A549 treated with RU486 at 1 μM for 4 hours (cell line): ENCODE measurements around the gene IRF7. TPM values are rescaled to one million over a fixed set of nuclear protein-coding genes. Genes with fewer than 3 reads are reported as not detected.

Experiments used
- total RNA-seq: library from RNA; stranded (reverse); fragments of 200-300 nt; extraction: Qiagen RNA extraction; gene quantifications from 5 replicates; pipeline ENCODE4 v1.2.3, GENCODE V29; 2022; ENCODE audit warnings: low read depth

The IRF7 gene
- total RNA-seq = 4.0 to 8.0 TPM (median 6.0 TPM) in 5 replicates

GRCh38 chr11:615504-616319, at the start of gene IRF7:
IRF7 (minus strand) TSS chr11:615950; CDS start chr11:615364, 586 bp downstream.

DNA sequence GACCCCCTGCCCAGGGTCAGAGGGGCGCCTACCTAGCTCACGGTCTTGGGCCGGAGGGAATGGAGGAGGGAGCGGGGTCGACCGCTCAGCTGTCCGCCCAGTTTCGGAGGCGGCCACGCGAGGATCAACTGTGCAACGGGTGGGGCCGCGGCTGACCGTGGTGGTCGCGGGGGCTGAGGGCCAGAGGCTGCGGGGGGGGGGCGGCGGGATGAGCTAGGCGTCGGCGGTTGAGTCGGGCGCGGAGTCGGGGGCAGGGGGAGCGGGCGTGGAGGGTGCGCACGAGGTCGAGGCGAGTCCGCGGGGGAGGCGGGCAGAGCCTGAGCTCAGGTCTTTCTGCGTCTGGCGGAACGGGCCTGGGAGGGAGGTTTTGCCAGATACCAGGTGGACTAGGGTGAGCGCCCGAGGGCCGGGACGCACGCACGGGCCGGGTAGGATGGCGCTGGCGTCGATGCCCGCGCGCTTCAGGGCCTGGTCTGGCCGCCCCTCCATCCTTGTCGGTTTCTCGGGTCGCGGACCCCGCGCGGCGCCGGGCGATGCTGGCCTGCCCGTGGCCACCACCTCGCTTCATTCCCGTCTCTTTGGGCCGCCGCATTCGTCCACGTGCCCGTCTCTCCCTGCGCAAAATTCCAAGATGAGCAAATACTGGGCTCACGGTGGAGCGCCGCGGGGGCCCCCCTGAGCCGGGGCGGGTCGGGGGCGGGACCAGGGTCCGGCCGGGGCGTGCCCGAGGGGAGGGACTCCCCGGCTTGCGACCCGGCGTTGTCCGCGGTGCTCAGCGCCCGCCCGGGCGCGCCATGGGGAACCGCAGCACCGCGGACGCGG, 21.0 kb upstream of the IRF7 start, which contains the start of gene DRD4:
Gene DRD4 (plus strand): TSS at position 759 of the 822 bp plus-strand sequence. CDS start 36 bp downstream, at position 795.

GRCh38 chr11:626475-627307, 10.9 kb upstream of the IRF7 start, which contains the start of gene SCT:
SCT (minus strand) TSS chr11:627181; CDS start chr11:627143, 38 bp downstream.

GRCh38 chr11:624705-625635, 9.2 kb upstream of the IRF7 start, which contains the start of gene CDHR5:
CDHR5 (minus strand) TSS chr11:624955; CDS start chr11:624902, 53 bp downstream.

GRCh38 chr11:575996-576768, 39.6 kb downstream of the IRF7 start, which contains the start of gene PHRF1:
PHRF1 (plus strand) TSS chr11:576470; CDS start chr11:581513, 5,043 bp downstream.

Other genes starting within 250 kb of the IRF7 start
- 11.0 to 22.7 TPM (median 15.6 TPM) in 5 replicates for gene B4GALNT4, start 246.5 kb downstream of the IRF7 start, total RNA-seq
- gene PKP3, start 221.7 kb downstream of the IRF7 start, total RNA-seq = 26.4 to 39.8 TPM (median 36.5 TPM) in 5 replicates
- gene SIGIRR, start 201.0 kb downstream of the IRF7 start, total RNA-seq = 59.9 to 95.2 TPM (median 84.4 TPM) in 5 replicates
- gene ANO9, start 173.9 kb downstream of the IRF7 start, total RNA-seq = 0.61 to 1.6 TPM (median 1.2 TPM) in 5 replicates
- gene PTDSS2, start 165.7 kb downstream of the IRF7 start, total RNA-seq = 31.4 to 49.0 TPM (median 44.3 TPM) in 5 replicates
- 119 to 170 TPM (median 165 TPM) in 5 replicates for gene RNH1, start 108.7 kb downstream of the IRF7 start, total RNA-seq
- 93.4 to 148 TPM (median 142 TPM) in 5 replicates for gene HRAS, start 80.4 kb downstream of the IRF7 start, total RNA-seq
- 0.45 to 0.96 TPM (median 0.67 TPM) in 5 replicates for gene LRRC56, start 78.4 kb downstream of the IRF7 start, total RNA-seq
- gene LMNTD2, start 55.2 kb downstream of the IRF7 start, total RNA-seq = 1.5 to 2.9 TPM (median 2.8 TPM) in 5 replicates
- gene RASSF7, start 55.0 kb downstream of the IRF7 start, total RNA-seq = 28.9 to 39.7 TPM (median 35.6 TPM) in 5 replicates
- gene PHRF1, start 39.5 kb downstream of the IRF7 start, total RNA-seq = 25.5 to 37.0 TPM (median 33.9 TPM) in 5 replicates
- 0.05 to 0.14 TPM in 2 of 5 replicates, not detected in the others for gene CDHR5, start 9.0 kb upstream of the IRF7 start, total RNA-seq
- not detected in 5 replicates for gene SCT, start 11.2 kb upstream of the IRF7 start, total RNA-seq
- 0.10 to 0.45 TPM (median 0.22 TPM) in 5 replicates for gene DRD4, start 21.3 kb upstream of the IRF7 start, total RNA-seq
- gene DEAF1, start 79.3 kb upstream of the IRF7 start, total RNA-seq = 26.8 to 38.2 TPM (median 36.6 TPM) in 5 replicates
- gene TMEM80, start 79.9 kb upstream of the IRF7 start, total RNA-seq = 9.1 to 10.8 TPM (median 10.0 TPM) in 5 replicates
- 72.5 to 125 TPM (median 110 TPM) in 5 replicates for gene EPS8L2, start 90.3 kb upstream of the IRF7 start, total RNA-seq
- gene TALDO1, start 131.5 kb upstream of the IRF7 start, total RNA-seq = 399 to 462 TPM (median 422 TPM) in 5 replicates
- 33.0 to 49.6 TPM (median 38.2 TPM) in 5 replicates for gene GATD1, start 161.5 kb upstream of the IRF7 start, total RNA-seq
- 1.4 to 2.0 TPM (median 1.6 TPM) in 5 replicates for gene CEND1, start 174.1 kb upstream of the IRF7 start, total RNA-seq
- 21.4 to 38.1 TPM (median 34.1 TPM) in 5 replicates for gene SLC25A22, start 182.3 kb upstream of the IRF7 start, total RNA-seq
- 8.1 to 16.3 TPM (median 13.1 TPM) in 5 replicates for gene PIDD1, start 189.3 kb upstream of the IRF7 start, total RNA-seq
- gene RPLP2, start 194.0 kb upstream of the IRF7 start, total RNA-seq = 1,693 to 2,940 TPM (median 2,495 TPM) in 5 replicates
- gene PNPLA2, start 203.0 kb upstream of the IRF7 start, total RNA-seq = 35.3 to 59.0 TPM (median 53.7 TPM) in 5 replicates
- 3.0 to 6.5 TPM (median 4.8 TPM) in 5 replicates for gene CRACR2B, start 212.0 kb upstream of the IRF7 start, total RNA-seq
- 723 to 833 TPM (median 723 TPM) in 5 replicates for gene CD151, start 217.0 kb upstream of the IRF7 start, total RNA-seq
- 556 to 746 TPM (median 619 TPM) in 5 replicates for gene POLR2L, start 226.6 kb upstream of the IRF7 start, total RNA-seq
- 107 to 186 TPM (median 164 TPM) in 5 replicates for gene TSPAN4, start 226.9 kb upstream of the IRF7 start, total RNA-seq